GM04503 (cell line): ENCODE measurements around the gene NCKAP5L.
A peak's percentile ranks its signal among the peaks of the same experiment; 100 is the strongest.
"Not testable (repeated sequence)": the region's sequence is repeated elsewhere in the genome, so short reads cannot be mapped to it uniquely, and the experiment has no call there.

Experiments used
- DNase-seq: peaks from one replicate; pipeline ENCODE4 v3.0.0-alpha.2; 2012; ENCODE audit warnings: low read depth

The NCKAP5L gene

DNA sequence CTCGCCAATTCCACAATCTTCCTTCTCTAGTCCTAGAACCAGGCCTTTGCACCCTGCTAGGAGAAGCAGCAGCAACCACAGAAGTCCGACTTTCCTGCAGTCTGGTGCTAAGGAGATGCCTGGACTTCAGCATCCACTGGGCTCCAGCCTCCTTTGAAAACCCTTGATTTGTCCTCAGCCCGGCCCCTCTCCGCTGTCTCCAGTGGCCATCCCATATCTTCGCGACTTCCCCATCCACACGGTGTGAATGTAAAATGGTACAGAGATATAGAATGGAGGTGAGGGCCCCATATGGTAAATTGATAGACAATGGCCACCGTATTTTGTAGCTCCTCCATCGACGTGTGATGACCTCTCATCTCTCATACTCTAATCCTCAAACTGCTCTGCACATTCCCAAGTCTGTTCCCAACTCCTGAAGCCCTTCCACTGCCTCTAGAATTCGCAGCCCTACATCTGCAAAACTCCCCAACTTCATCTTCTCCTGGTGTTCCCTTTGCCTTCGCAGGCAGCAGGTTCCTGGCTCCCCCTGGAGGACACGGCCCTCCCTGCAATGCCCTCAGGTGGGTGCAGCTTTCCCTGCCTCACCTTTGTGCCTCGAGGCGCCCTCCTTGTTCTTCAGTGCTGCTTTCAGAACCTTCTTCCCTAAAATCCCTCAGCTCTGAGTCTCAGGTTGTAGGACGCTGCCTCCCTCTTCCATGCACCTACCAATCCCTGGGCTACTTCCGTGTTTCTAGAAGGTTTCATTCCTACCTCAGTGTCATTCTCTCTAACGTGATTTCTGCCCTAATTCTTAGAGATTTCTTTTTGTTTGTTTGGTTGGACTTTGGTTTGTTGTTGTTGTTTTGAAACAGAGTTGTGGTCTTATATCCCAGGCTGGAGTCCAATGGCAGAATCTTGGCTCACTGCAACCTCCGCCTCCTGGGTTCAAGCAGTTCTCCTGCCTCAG is 50.1 kb downstream of the NCKAP5L start:
- DNase-seq: no peak

DNA sequence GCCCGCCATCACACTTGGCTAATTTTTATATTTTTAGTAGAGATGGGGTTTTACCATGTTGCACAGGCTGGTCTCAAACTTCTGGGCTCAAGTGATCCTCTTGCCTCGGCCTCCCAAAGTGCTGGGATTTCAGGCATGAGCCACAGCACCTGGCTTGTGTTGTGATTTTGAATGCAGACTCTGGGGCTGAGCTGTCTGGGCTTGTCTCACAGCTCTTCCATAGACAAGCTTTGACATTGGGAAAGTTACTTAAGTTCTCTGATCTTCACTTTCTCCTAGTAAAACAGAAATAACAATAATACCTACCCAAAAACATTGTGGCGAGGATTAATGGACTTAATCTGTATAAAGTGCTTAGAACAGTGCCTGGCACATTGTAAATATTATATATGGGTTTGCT is 50.9 kb downstream of the NCKAP5L start:
- DNase-seq: no peak

DNA sequence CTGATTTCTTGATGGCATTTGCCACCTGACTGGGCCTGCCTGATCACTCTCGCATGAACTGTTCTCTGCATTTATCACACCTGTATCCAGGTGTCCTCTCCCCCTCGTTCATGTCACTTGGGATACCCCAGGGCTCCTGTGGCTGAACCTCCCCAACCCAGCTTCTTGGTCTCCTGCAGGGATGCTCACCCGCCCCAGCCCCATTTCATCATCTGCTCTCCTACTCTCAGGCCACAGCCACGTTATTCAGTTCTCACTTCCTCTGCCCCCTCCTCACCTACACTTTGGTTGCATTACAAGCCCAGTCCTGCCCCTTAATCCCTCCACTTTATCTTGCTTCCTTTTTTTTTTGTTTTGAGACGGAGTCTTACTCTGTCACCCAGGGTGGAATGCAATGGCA is 51.4 kb downstream of the NCKAP5L start:
- no peak for DNase-seq

DNA sequence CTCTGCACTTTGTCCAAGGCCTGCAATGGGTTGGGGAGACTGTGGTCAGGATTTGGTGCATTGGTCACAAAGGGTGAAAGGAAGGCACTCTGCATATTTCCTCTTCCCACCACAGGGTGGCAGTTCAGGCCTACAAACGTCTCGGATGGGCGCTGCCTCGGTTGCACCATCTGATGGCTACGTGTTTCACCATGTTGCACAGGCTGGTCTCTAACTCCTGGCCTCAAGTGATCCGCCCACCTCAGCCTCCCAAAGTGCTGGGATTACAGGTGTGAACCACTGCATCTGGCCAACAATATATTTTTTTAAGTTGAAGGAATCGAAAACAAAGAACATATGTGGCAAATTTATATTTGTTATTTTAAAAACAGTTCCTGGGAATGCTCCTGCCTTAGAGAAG is 51.8 kb downstream of the NCKAP5L start:
- peak; percentile 17 for DNase-seq

DNA sequence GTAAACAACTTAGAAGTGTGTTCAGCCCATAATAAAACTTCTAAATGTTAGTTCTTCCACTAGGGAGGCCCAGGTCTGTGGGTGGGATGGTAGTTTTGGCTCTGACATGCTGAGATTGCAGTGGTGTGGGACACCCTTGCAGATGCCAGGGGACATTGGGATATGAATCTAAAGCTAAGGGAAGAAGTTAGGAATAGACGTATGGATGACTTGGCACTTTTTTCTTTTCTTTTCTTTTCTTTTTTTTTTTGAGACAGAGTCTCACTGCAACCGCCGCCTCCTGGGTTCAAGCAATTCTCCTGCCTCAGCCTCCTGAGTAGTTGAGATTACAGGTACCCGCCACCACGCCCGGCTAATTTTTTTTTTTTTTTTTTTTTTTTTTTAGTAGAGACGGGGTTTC is 55.1 kb downstream of the NCKAP5L start:
- DNase-seq: not testable (repeated sequence)

DNA sequence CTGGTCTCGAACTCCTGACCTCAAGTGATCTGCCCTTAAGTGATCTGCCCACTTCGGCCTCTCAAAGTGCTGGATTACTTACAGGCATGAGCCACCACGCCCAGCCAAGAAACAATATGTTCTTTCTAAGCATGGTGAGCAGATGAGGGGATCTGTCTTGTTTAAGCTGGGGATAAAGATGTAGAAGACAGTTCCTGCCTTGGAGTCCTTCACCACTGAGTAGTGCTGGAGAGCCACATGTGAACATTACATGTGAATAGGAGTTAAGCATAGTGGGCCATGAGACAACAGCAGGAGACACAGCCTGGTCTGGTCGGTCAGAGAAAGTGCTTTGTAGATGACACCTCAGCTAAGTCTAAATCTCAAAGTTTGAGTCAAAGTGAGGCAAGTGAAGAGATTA is 60.9 kb downstream of the NCKAP5L start:
- DNase-seq: no peak

DNA sequence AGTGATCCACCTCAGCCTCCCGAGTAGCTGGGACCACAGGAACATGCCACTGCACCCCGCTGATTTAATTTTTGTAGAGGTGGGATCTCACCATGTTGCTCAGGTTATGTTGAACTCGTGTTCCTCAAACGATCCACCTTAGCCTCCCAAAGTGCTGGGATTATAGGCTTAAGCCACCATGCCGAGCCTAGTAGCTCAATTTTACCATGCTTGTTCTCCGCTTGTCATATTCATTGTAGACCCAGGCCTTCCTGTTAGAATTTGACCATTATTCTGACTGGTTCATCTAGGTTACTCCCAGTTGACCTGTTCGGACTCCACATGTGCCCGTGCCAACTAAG is 62.1 kb downstream of the NCKAP5L start:
- DNase-seq: no peak

DNA sequence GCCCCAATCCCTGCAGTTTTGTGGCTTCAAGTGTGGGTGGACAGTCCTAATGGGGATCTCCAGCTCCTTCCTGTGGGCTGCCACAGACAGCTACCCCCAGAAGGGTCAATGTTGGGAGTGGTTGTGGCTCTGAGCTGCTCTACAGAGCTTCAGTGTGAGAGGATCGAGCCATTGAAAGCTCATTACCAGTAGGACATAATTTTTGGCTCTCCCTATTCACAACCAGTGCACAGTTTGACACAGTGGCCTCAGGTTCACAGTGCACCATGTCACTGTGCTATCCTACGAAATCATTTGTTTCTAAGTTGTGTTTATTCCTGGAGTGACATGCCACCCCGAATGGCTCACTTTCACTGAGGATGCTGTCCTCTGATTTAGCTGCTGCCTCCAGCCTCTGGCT is 64.1 kb downstream of the NCKAP5L start:
- DNase-seq: no peak

DNA sequence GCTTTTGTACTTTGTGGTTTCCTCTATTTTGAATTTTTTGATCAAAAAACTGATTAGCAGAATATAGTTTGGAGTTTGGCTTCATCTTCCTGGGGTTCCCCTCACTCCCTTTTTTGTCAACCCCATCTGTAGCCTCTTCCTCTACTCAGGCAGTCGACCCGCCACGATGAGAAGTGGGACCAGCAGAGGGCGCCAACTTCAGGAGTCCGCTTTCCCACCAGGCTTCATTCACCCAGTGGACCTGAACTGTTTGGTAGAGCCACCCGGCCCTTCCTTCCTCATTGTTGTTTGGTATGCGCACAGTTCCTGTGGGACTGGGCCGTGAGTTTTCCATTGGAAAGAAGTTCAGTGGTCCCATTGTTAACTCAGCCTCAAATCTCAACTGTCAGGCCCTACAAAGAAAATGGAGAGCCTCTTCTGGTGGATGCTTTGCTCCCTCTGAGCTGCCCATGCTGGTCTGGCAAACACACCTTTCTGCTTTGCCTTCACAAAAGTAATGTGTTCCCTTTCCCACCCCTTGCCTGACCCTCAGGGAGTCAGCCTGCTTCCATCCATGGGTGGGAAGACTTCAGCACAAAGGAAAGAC is 65.1 kb downstream of the NCKAP5L start:
- DNase-seq: no peak

DNA sequence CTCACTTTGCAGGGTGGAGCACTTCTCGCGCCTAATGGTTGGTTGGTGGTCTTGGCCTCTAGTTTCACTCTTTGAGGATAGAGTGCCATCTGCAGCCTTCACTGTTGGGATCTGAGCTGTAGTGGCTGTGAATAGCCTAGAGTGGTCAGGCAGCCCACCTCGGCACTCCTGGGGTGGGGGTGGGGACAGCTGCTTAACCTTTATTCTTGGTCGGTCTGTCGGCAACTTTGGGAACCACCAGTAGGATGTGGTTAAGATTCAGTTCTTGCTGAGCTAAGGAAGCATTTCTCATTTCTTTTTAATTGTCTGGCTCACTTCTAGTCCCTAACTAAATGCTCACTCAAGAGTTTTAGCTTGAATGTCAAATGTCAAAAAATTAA is 65.8 kb downstream of the NCKAP5L start:
- DNase-seq: no peak

DNA sequence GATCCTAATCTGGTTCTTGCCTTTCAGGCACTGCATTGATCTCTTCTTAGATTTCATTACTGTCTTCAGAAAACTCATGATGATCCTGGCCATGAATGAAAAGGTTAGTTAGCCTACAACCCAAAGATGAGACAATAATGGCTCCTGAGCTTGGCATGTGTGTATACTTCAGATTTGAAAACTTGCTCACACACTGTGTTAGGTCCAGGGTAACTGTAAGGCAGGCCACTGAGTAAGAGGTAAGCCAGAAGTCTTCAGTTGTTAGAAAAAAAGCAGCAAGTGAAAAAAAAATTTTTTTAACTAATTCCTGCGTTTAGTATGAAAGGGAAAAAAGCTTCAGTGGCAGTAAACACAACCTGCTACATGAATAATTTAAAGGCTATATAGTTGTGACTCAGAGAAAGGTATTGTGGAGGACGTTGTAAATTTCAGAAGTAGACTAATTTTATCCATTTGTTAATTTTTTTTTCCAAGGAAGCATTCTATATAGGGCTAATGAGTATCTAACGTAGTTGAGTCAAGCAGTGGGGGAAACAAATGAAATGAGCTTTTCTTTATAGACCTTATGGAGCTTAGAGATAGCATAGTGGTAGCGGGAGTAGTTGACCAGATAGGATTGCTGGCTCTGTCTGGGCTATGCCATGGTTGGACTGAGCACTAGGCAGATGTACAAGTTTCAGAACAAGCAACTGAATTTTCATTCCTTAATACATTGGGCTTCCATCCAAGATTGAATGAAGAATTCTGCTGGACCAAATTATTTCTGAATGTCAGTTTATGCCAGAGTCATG is 66.3 kb downstream of the NCKAP5L start:
- DNase-seq: no peak

DNA sequence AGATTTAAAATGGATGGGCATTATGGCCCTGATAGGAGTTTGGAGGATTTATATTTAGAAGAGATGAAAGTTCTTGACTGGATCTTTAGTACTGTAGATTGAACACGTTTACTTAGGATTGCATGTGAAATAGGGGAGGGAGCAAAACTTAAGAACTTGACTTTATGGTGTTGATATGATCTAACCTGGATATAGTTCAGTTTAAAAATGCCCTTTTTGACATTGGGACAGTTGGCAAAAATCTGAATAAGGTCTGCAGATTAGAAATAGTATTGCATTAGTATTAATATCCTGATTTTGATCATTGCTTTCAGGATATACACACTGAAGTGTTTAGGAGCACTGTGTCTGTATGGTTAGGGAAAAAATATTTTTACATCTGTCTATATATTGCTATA is 77.2 kb downstream of the NCKAP5L start:
- no peak for DNase-seq

DNA sequence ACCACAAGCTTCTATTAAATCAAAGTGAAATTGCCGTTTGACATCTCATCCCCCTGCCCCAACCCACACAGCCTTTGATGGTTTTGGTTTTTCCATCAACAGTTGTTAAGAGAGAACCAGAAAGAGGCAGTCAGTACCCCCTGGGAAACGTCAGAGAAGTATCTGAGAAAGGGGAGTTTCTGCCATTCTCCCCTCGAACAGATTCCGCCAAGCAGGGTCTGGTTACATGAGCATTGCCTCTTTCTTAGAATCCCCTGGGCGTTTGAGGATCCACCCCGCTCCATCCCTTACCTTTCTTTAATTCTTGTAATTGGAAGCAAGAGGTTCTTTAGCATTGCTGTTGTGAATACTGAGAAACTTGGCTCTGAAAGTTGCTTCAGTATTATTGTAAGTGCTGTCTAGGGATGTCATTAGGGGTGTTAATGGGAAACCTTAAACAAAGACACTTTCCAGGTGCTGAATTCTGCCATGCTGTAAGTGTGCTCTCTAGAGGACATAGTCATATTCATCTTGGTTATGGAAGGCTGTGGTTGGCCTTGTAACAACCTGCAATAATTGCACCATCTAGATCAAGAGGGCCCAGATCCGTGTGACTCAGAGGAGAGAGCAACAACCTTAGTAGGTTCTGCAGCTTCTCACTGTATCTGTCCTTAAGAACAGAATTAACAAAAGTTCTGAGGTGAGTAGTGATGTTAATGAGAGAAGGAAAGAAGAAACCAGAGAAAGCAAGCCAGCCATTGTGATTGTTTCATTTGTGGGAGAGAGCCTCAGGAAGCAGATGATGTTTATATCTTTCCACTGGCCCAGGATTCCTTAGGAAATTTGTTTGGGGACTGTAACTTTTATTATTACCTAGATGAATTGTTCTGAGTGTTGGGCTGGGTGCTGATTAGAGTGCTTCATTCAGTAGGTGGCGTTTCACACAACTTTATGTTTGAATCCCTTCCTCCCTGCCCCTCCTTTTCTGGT is 77.9 kb downstream of the NCKAP5L start:
- DNase-seq: peak; percentile 31

DNA sequence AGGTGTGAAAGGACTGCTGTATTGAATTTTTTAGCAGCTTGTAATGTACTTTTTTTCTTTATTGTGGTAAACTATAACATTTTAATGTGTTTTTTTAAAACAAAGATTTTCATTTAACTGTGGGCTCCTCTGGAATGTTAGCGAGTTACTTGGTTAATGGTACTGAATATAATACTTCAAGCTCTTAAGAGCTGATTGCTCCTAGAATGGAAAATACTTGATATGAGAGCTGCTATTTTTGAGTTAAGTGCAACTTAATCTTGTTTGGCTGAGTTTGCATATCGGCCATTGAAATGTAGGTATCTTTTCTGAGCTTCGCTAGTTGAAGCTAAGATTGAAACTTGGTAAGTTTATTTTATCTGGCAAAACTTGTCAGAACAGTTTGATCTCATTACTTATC is 79.4 kb downstream of the NCKAP5L start:
- no peak for DNase-seq

DNA sequence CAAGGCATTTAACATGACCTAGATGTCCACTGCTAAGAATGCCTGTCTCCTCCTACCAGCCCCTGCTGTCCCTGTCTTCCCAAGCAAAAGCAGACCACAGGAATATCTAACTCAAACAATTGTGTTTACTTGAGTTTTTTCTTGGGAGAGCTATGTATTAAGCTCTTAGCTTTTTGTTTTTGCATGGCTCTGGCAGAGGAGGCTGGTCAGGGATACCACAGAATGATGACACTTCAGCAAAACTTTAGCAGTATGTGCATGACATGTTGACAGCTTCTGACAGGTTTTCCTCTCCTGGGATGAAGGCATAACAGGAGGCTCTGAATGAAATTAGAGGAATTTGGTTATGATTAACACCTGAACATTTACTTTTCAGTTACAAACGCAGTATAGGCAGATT is 79.9 kb downstream of the NCKAP5L start:
- no peak for DNase-seq

DNA sequence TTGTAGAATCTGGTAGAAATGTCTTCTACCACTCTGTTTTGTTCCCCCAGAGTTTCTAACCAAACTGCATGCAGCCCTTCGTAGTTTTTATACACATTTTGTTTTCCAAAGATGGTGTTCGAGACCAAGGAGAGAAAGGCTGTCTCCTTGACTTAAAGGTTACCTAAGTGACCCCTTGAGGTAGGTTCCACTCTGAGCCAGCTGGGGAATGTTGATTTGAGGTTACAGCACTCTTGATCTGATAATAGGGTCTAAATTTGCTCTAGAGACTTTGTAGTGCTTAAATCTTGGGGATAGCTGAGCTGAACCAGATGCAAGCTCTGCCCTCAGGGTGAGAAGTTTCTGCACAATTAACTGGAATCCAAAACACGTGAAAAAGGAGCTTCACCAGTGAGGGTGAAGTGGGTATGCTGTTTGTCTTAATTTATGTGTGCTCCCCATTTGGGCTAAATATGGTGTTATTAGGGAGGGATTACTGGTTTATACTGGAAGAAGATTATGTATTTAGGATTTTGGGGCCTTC is 83.8 kb downstream of the NCKAP5L start:
- no peak for DNase-seq

DNA sequence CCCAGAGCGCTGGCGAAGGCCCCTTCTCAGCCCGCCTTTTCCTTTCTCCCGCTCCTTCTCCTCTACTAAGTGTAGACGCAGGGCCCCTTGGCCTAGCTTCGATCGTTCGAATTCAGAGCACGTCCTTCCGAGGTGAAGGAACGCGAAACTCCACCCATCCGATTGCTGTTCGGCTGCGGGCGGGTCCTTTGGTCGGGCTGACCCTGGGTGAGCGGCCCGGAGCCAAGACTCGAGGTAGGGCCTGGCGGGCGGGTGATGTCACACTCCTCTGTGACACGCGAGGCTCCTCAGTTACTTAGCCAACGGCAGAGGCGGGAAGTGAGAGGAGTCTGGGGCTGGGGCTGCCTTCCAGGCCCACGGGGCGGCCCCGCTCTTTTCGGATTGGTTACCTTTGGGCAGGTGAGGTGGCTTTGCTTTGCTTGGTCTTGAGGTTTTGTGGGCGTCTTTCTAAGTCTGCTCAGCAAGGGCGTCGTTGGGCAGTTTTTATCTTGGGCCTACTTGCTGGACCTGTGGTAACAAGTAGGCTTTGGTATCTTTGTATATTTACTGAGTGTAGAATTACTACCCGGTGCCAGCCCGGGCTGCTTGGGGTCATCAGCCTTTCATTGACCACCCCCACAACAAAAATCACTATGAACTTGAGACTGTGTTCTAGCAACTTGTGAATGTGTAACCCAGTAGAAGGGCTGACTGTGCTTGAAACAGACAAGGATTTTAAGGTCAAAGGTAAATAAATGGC is 86.2 kb downstream of the NCKAP5L start:
- DNase-seq: peak; percentile 50
